Measurements from ENCODE around the gene ADGRG6.
"Not testable (repeated sequence)": the region's sequence is repeated elsewhere in the genome, so short reads cannot be mapped to it uniquely, and the experiment has no call there.

Gene ADGRG6

GRCh38 chr6:142335415-142335814 lies 33.6 kb downstream of the ADGRG6 start:
- TF ChIP-seq POLR2A (IDR thresholded peaks at IDR 0.05; ENCODE audit: low read length) (no peak), GATA1 (IDR thresholded peaks at IDR 0.05; ENCODE audit: low read depth, low read length) (no peak)

GRCh38 chr6:142336183-142336582 lies 34.4 kb downstream of the ADGRG6 start:
- DNase-seq: no peak
- no peak for TF ChIP-seq GATA1 (IDR thresholded peaks at IDR 0.05; ENCODE audit: low read depth, low read length)
- TF ChIP-seq POLR2A (IDR thresholded peaks at IDR 0.05; ENCODE audit: low read length): no peak

More at GRCh38 chr6:142335415-142335814, 33.6 kb downstream of the ADGRG6 start:
- DNase-seq: no peak

GRCh38 chr6:142336787-142337186 lies 35.0 kb downstream of the ADGRG6 start:
- TF ChIP-seq GATA1 (IDR thresholded peaks at IDR 0.05; ENCODE audit: low read depth, low read length): no peak
- no peak for TF ChIP-seq POLR2A (IDR thresholded peaks at IDR 0.05; ENCODE audit: low read length)
- DNase-seq: no peak

GRCh38 chr6:142339113-142339512 lies 37.3 kb downstream of the ADGRG6 start:
- TF ChIP-seq POLR2A (IDR thresholded peaks at IDR 0.05; ENCODE audit: low read length): no peak
- TF ChIP-seq GATA1 (IDR thresholded peaks at IDR 0.05; ENCODE audit: low read depth, low read length): no peak
- DNase-seq: no peak

- no peak for TF ChIP-seq POLR2A (IDR thresholded peaks at IDR 0.05; ENCODE audit: low read length)
- TF ChIP-seq GATA1 (IDR thresholded peaks at IDR 0.05; ENCODE audit: low read depth, low read length): no peak
These were observed 38.3 kb downstream of the ADGRG6 start for GRCh38 chr6:142339968-142340658.

GRCh38 chr6:142341855-142342330 lies 40.1 kb downstream of the ADGRG6 start:
- no peak for DNase-seq

More at GRCh38 chr6:142339968-142340658, 38.3 kb downstream of the ADGRG6 start:
- no peak for DNase-seq

GRCh38 chr6:142342986-142343385 lies 41.2 kb downstream of the ADGRG6 start:
- no peak for DNase-seq
- TF ChIP-seq POLR2A (IDR thresholded peaks at IDR 0.05; ENCODE audit: low read length) (no peak), GATA1 (IDR thresholded peaks at IDR 0.05; ENCODE audit: low read depth, low read length) (no peak)

More at GRCh38 chr6:142341855-142342330, 40.1 kb downstream of the ADGRG6 start:
- TF ChIP-seq GATA1 (IDR thresholded peaks at IDR 0.05; ENCODE audit: low read depth, low read length) (no peak), POLR2A (IDR thresholded peaks at IDR 0.05; ENCODE audit: low read length) (no peak)

GRCh38 chr6:142343938-142344337 lies 42.1 kb downstream of the ADGRG6 start:
- TF ChIP-seq GATA1 (IDR thresholded peaks at IDR 0.05; ENCODE audit: low read depth, low read length): no peak
- no peak for TF ChIP-seq POLR2A (IDR thresholded peaks at IDR 0.05; ENCODE audit: low read length)
- no peak for DNase-seq

- no peak for DNase-seq
- TF ChIP-seq GATA1 (IDR thresholded peaks at IDR 0.05; ENCODE audit: low read depth, low read length) (no peak), POLR2A (IDR thresholded peaks at IDR 0.05; ENCODE audit: low read length) (no peak)
These were observed 43.5 kb downstream of the ADGRG6 start for GRCh38 chr6:142345261-142345660.

- DNase-seq: not testable (repeated sequence)
These were observed 44.4 kb downstream of the ADGRG6 start for GRCh38 chr6:142346166-142346565.

GRCh38 chr6:142349215-142349823 lies 47.5 kb downstream of the ADGRG6 start:
- no peak for DNase-seq
- TF ChIP-seq POLR2A (IDR thresholded peaks at IDR 0.05; ENCODE audit: low read length) (no peak), GATA1 (IDR thresholded peaks at IDR 0.05; ENCODE audit: low read depth, low read length) (no peak)

- no peak for DNase-seq
These were observed 48.5 kb downstream of the ADGRG6 start for GRCh38 chr6:142350309-142350708.

GRCh38 chr6:142353690-142354089 lies 51.9 kb downstream of the ADGRG6 start:
- TF ChIP-seq POLR2A (IDR thresholded peaks at IDR 0.05; ENCODE audit: low read length) (no peak), GATA1 (IDR thresholded peaks at IDR 0.05; ENCODE audit: low read depth, low read length) (no peak)

More at GRCh38 chr6:142350309-142350708, 48.5 kb downstream of the ADGRG6 start:
- no peak for TF ChIP-seq GATA1 (IDR thresholded peaks at IDR 0.05; ENCODE audit: low read depth, low read length)
- no peak for TF ChIP-seq POLR2A (IDR thresholded peaks at IDR 0.05; ENCODE audit: low read length)

GRCh38 chr6:142354650-142355049 lies 52.8 kb downstream of the ADGRG6 start:
- TF ChIP-seq GATA1 (IDR thresholded peaks at IDR 0.05; ENCODE audit: low read depth, low read length): no peak
- no peak for TF ChIP-seq POLR2A (IDR thresholded peaks at IDR 0.05; ENCODE audit: low read length)
- no peak for DNase-seq

More at GRCh38 chr6:142353690-142354089, 51.9 kb downstream of the ADGRG6 start:
- DNase-seq: no peak
